ENCODE data around the gene SMIM45.

The SMIM45 gene

DNA sequence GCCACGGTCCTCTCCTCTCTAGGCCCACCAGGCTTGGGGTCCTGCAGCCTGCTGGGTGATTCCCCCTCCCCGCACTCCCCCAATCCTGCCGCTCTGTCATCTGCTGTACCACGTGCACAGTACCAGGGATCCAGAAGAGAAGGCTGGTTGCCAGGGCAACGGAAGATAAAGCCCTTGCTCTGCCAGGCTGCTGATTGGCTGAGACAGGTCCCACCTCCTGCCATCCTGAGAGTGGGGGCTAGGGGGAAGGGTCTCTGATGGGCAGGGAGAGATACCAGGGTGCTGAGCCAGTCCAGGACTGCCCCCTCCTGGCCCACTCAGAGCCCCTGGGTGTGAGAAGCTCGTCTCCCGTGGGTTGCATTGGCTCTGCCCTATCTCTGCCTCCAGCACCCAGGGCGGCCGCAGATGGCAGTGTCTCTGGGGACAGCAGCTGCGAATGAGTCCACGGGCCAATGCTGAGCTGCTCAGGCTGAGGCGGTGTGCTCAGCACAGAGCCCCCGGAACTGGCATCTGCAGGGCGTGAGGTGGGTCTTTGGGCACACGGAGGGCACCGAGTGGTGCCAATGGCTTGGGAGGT, at the start of gene SMIM45:
Gene SMIM45 (plus strand): TSS at position 253 of the 577 bp plus-strand sequence.
- no peak for DNase-seq
- intact Hi-C loops (cut with micrococcal nuclease): no loop called here
- Mint-ChIP-seq H3K27me3 (ENCODE audit: low read depth) (no peaks in the 10 kb centered on the region), H3K4me1 (ENCODE audit: low read depth) (peaks cover 25% of the 10 kb centered on the region), H3K27ac (no peak within 1 kb of the TSS), H3K9me3 (no peaks in the 10 kb centered on the region), H3K4me3 (no peak within 1 kb of the TSS), H3K36me3 (ENCODE audit: low read depth) (peaks cover 2% of the 10 kb centered on the region)
- CTCF ChIA-PET: no interaction called here

- CTCF ChIA-PET: no interaction called here
- H3K27ac Mint-ChIP-seq: no peak overlapping the region
Observed at GRCh38 chr22:41902932-41903421, 49.0 kb upstream of the SMIM45 start.

DNA sequence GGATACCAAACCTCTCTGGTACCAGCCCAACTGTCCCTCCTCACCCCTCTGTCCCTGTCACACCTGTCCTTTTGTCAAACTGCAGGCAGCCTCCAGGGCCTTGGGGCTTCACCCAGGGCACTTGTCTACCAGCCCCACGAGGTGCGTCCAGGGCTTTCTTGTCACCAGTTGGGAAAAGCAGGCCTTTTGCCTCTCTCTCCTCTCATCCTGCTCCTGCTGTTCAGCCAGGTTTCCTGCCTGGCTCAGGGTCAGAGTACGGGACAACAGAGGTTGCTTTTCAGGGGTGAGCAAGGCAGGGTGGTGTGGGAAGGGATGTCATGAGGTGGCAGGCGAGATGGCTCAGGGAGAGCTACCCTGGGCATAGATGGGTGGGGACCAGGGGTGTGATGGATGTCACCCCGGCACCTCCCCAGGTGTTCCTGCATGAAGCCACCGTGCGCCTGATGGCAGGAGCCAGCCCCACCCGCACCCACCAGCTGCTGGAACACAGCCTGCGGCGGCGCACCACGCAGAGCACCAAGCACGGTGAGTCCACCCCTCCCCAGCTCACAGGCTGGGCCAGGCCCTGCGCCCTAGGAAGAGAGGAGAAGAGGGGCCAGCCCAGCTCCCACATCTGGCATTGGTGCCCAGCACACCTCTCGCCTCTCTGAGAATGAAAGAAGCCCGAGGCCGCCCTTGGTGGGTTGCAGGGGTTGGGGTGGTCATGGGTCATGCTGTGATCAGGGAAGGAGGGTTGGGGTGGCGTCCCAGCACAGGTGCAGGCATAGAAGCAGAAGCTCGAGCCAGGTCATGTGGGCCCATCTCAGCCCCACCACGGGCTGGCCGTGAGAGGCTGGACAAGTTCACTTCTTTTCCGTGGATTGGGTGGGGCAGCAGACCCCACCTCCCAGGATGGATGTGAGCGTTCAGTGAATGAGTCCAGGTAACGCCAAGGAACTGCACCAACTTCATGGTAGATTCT, 47.2 kb upstream of the SMIM45 start:
- Mint-ChIP-seq H3K4me3 (no peak overlapping the region), H3K9me3 (no peaks in the 10 kb centered on the region), H3K27ac (no peak overlapping the region), H3K4me1 (ENCODE audit: low read depth) (peaks cover 10% of the 10 kb centered on the region), H3K36me3 (ENCODE audit: low read depth) (peaks cover 24% of the 10 kb centered on the region), H3K27me3 (ENCODE audit: low read depth) (peaks cover 4% of the 10 kb centered on the region)
- DNase-seq: no peak
- CTCF ChIA-PET: no interaction called here
- intact Hi-C loops (cut with micrococcal nuclease): no loop called here

More at GRCh38 chr22:41902932-41903421, 49.0 kb upstream of the SMIM45 start:
- Mint-ChIP-seq H3K4me1 (ENCODE audit: low read depth) (no peaks in the 10 kb centered on the region), H3K4me3 (no peak overlapping the region), H3K9me3 (no peaks in the 10 kb centered on the region), H3K36me3 (ENCODE audit: low read depth) (peaks cover 31% of the 10 kb centered on the region), H3K27me3 (ENCODE audit: low read depth) (no peaks in the 10 kb centered on the region)
- intact Hi-C loops (cut with micrococcal nuclease): no loop called here
- DNase-seq: no peak

DNA sequence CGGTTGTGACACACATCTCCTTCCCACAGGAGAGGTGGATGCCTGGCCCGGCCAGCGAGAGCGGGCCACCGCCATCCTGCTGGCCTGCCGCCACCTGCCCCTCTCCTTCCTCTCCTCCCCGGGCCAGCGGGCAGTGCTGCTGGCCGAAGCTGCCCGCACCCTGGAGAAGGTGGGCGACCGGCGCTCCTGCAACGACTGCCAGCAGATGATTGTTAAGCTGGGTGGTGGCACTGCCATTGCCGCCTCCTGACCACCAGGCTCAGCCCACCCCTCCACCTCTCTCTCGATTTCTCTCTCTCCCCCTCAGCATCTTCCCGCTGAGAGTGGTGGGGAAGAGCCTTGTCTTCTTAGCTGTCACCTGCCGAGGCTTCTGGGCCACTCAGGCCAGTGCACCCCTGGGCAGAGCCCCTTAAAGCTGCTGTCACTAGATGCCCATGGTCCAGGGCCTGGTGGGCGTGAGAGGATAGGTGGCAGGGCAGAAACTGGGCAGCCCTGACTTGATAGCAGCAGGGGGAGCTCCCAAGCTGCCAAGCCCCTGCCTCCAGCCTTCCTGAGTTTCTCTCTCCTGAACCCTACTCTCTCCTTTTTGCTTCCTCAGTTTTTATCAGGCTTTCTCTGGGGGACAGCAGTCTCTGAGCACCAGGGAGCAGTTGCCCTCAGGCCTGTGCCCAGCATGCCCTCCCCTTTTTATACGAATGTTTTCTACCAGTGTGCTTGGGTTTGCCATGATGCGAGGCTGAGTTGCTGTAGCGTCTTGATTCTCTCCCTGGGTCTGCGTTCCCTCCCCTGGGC, 46.3 kb upstream of the SMIM45 start:
- CTCF ChIA-PET: no interaction called here
- no peak overlapping the region for H3K4me3 Mint-ChIP-seq
- H3K27me3 Mint-ChIP-seq (ENCODE audit: low read depth): peaks cover 5% of the 10 kb centered on the region
- H3K4me1 Mint-ChIP-seq (ENCODE audit: low read depth): peaks cover 10% of the 10 kb centered on the region
- intact Hi-C loops (cut with micrococcal nuclease): no loop called here
- H3K36me3 Mint-ChIP-seq (ENCODE audit: low read depth): peaks cover 19% of the 10 kb centered on the region
- no peaks in the 10 kb centered on the region for H3K9me3 Mint-ChIP-seq
- H3K27ac Mint-ChIP-seq: peak overlapping the region; percentile 63
- no peak for DNase-seq

DNA sequence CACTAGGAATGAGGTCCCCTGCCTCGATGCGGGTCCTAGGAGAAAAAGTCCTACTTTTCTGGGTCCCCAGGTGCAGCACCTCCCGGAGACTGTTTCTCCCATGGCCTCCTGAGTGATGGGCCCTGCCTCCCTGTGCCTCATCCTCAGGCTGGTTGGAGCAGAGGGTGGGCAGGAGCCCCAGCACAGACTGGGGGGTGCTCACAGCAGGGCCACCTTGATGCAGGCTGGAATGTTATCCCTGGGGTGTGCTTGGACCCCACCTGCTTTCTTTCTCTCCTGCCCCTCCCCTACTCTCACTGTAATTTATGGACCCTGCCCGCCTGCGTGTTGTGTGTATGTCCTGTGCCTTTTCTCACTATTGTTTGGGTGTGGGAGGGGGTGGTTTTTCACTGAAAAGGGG, 45.1 kb upstream of the SMIM45 start:
- H3K27ac Mint-ChIP-seq: no peak overlapping the region
- DNase-seq: no peak
- no peak overlapping the region for H3K4me3 Mint-ChIP-seq
- peaks cover 17% of the 10 kb centered on the region for H3K36me3 Mint-ChIP-seq (ENCODE audit: low read depth)
- intact Hi-C loops (cut with micrococcal nuclease): no loop called here
- H3K9me3 Mint-ChIP-seq: no peaks in the 10 kb centered on the region
- H3K4me1 Mint-ChIP-seq (ENCODE audit: low read depth): peaks cover 16% of the 10 kb centered on the region
- CTCF ChIA-PET: interaction anchor here (0.6 kb wide), 1 partner anchor 51 kb away, joined by 3 read pairs; no protein-coding TSS in a partner anchor
- H3K27me3 Mint-ChIP-seq (ENCODE audit: low read depth): peaks cover 12% of the 10 kb centered on the region

GRCh38 chr22:41907436-41908401, 44.2 kb upstream of the SMIM45 start:
- DNase-seq: no peak
- H3K36me3 Mint-ChIP-seq (ENCODE audit: low read depth): peaks cover 13% of the 10 kb centered on the region
- H3K9me3 Mint-ChIP-seq: no peaks in the 10 kb centered on the region
- no peak overlapping the region for H3K27ac Mint-ChIP-seq
- intact Hi-C loops (cut with micrococcal nuclease): no loop called here
- peaks cover 16% of the 10 kb centered on the region for H3K4me1 Mint-ChIP-seq (ENCODE audit: low read depth)
- no peak overlapping the region for H3K4me3 Mint-ChIP-seq
- H3K27me3 Mint-ChIP-seq (ENCODE audit: low read depth): peaks cover 21% of the 10 kb centered on the region
- CTCF ChIA-PET: interaction anchor here (0.6 to 1.1 kb wide), 2 partner anchors 51 to 86 kb away, joined by 3 read pairs; no protein-coding TSS in a partner anchor

DNA sequence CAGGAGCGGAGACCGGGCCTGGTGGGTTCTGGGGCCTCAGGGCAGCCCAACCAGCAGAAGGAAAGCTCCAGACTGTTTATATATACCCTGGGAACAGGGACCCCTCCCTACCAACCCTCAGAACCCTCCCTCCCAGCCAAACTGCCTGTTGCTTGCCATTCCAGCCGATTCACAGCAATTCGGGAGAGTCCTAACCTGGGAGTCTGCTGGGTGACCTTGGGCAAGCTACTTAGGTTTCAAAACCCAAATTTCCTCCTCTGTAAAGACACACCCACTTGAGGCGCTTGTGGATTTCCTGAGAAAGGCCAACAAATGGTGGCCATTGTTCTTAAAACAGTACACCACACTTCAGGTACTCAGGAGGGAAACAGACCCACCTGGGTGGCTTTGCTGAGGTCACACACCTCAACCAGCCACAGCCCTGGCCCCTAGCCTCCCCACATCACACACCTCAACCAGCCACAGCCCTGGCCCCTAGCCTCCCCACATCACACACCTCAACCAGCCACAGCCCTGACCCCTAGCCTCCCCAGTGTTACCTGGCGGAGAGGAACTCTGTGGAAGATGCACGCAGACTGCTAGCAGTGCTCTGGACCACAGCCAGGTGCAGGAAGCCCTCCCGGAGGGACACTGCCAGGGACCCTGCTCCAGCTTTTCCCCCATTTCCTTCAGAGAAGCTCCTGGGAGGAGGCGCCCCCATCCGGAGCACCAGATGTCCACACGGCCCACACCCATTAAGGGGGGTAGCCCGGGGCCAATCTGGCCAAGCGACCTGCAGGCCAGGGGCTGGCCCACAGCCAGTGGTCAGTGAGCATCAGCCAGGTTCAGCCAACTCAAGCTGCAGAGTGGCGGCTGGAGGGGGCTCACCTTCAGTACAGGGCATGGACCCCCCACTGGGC, 43.3 kb upstream of the SMIM45 start:
- peaks cover 29% of the 10 kb centered on the region for H3K27me3 Mint-ChIP-seq (ENCODE audit: low read depth)
- no peak overlapping the region for H3K27ac Mint-ChIP-seq
- no peak for DNase-seq
- H3K9me3 Mint-ChIP-seq: no peaks in the 10 kb centered on the region
- peaks cover 21% of the 10 kb centered on the region for H3K4me1 Mint-ChIP-seq (ENCODE audit: low read depth)
- CTCF ChIA-PET: interaction anchor here (1.1 kb wide), 1 partner anchor 87 kb away, joined by 3 read pairs; no protein-coding TSS in a partner anchor
- H3K36me3 Mint-ChIP-seq (ENCODE audit: low read depth): peaks cover 10% of the 10 kb centered on the region
- no peak overlapping the region for H3K4me3 Mint-ChIP-seq
- intact Hi-C loops (cut with micrococcal nuclease): no loop called here

DNA sequence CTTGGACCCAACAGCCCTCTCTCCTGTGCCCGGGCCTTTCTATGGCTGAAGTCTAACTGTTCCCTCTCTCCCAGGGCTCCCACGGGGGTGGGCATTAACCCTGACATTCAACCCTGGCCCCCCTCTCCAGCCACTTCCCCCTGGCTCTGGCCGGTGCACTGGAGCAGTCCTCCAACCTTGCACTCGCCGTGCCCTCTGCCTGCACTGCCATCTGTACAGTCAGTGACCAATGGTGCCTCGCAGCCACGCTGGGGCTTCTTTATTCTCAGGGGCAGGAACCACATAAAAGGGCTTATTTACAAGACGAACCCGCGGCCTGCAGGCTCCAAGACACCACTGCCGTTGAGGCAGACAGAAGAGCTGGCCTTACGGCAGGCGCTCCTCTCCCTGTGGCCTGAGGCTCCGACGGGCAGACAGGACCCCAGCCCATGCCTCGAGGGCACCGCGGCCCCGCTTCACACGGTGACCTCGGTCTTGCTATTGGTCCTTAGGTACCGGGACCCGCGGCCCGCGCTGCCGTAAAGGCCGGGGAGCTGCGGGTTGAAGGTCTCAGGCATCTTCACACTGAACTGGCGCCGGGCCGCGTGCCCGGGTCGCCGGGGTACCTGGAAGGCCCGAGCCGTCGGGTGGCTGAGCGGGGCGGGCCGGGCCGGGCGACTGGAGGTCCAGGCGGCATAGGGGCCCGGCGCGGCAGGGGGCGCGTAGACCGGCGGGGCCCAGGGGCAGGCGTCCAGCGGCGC, 42.5 kb upstream of the SMIM45 start:
- peaks cover 6% of the 10 kb centered on the region for H3K36me3 Mint-ChIP-seq (ENCODE audit: low read depth)
- H3K4me1 Mint-ChIP-seq (ENCODE audit: low read depth): peaks cover 21% of the 10 kb centered on the region
- H3K4me3 Mint-ChIP-seq: no peak overlapping the region
- H3K27me3 Mint-ChIP-seq (ENCODE audit: low read depth): peaks cover 29% of the 10 kb centered on the region
- no peak for DNase-seq
- intact Hi-C loops (cut with micrococcal nuclease): no loop called here
- H3K27ac Mint-ChIP-seq: no peak overlapping the region
- H3K9me3 Mint-ChIP-seq: no peaks in the 10 kb centered on the region
- CTCF ChIA-PET: no interaction called here

GRCh38 chr22:41910050-41911000, 41.6 kb upstream of the SMIM45 start:
- no peak overlapping the region for H3K4me3 Mint-ChIP-seq
- no peaks in the 10 kb centered on the region for H3K9me3 Mint-ChIP-seq
- CTCF ChIA-PET: interaction anchor here (1.6 kb wide), 1 partner anchor 15 kb away, joined by 6 read pairs; no protein-coding TSS in a partner anchor
- intact Hi-C loops (cut with micrococcal nuclease): no loop called here
- DNase-seq: no peak
- H3K4me1 Mint-ChIP-seq (ENCODE audit: low read depth): peaks cover 21% of the 10 kb centered on the region
- peaks cover 32% of the 10 kb centered on the region for H3K27me3 Mint-ChIP-seq (ENCODE audit: low read depth)
- peaks cover 6% of the 10 kb centered on the region for H3K36me3 Mint-ChIP-seq (ENCODE audit: low read depth)
- no peak overlapping the region for H3K27ac Mint-ChIP-seq
